HL-60 (cell line): ENCODE results near the gene CDHR3.

Source experiments
- GABPA ChIP-seq: IDR thresholded peaks from 2 replicates; pipeline ENCODE4 v1.6.1; 2012; ENCODE audit warnings: low read depth
- POLR2AphosphoS5 ChIP-seq: IDR thresholded peaks from 2 replicates; pipeline ENCODE4 v1.6.1; 2012; ENCODE audit warnings: low read depth
- SPI1 ChIP-seq: IDR thresholded peaks from 2 replicates; pipeline ENCODE4 v1.6.1; 2012; ENCODE audit warnings: low read depth, mild to moderate bottlenecking, borderline replicate concordance
- TF ChIP-seq, protein P1 (sequence below): IDR thresholded peaks from one replicate; pipeline ENCODE4 v1.5.1; 2011; ENCODE audit warnings: low read length, control low read depth, inconsistent platforms; ENCODE audit not compliant: insufficient read depth
- TF ChIP-seq, protein P2 (sequence below): IDR thresholded peaks from 2 replicates; pipeline ENCODE4 v1.6.1; 2012; ENCODE audit warnings: low read depth; ENCODE audit not compliant: insufficient replicate concordance

DNA sequence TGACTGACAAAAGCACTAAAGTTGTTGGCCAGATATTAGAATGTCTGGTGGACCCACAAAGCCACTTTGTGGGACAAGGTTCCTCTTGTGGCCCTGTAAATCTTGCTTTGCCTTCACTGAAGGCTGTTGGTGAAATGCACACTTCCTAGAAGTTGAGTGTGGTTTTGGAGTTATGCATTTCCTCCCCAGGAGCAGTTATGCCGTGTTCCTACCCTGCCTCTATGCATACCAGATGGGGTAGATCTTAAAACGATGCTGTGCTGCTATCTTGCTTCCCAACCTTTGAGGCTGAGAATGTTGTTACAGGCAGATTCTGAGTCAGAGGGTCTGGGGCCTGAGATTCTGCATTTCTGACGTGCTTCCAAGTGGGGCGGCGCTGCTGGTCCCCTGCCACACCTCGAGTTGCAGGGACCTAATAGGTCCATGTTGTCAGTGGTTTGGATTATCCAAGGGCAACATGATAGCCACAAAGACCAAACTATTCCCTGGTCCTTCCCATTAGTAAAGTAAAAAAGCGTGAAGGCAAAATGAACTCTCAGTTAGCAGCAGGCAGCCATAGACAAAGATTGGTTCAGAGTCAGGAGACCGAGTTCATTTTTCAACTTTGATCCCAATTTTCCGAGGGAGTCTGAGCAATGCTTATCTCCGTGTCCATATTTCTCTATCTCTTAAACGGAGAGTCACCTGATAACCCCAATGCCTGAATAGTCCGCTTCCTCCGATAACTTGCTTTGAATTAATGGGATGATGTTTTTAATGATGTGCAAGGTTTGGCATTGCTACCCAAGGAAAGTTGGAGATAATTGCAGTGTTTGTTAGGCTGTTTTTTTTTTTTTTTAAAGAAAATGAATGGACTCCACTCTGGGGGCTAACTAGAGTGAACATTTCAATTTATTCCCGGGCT, 55.8 kb downstream of the CDHR3 start:
- TF ChIP-seq, protein P1, sequence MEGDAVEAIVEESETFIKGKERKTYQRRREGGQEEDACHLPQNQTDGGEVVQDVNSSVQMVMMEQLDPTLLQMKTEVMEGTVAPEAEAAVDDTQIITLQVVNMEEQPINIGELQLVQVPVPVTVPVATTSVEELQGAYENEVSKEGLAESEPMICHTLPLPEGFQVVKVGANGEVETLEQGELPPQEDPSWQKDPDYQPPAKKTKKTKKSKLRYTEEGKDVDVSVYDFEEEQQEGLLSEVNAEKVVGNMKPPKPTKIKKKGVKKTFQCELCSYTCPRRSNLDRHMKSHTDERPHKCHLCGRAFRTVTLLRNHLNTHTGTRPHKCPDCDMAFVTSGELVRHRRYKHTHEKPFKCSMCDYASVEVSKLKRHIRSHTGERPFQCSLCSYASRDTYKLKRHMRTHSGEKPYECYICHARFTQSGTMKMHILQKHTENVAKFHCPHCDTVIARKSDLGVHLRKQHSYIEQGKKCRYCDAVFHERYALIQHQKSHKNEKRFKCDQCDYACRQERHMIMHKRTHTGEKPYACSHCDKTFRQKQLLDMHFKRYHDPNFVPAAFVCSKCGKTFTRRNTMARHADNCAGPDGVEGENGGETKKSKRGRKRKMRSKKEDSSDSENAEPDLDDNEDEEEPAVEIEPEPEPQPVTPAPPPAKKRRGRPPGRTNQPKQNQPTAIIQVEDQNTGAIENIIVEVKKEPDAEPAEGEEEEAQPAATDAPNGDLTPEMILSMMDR = no peak
- TF ChIP-seq GABPA = no peak
- TF ChIP-seq POLR2AphosphoS5 = no peak
- no peak for TF ChIP-seq SPI1
- TF ChIP-seq, protein P2, sequence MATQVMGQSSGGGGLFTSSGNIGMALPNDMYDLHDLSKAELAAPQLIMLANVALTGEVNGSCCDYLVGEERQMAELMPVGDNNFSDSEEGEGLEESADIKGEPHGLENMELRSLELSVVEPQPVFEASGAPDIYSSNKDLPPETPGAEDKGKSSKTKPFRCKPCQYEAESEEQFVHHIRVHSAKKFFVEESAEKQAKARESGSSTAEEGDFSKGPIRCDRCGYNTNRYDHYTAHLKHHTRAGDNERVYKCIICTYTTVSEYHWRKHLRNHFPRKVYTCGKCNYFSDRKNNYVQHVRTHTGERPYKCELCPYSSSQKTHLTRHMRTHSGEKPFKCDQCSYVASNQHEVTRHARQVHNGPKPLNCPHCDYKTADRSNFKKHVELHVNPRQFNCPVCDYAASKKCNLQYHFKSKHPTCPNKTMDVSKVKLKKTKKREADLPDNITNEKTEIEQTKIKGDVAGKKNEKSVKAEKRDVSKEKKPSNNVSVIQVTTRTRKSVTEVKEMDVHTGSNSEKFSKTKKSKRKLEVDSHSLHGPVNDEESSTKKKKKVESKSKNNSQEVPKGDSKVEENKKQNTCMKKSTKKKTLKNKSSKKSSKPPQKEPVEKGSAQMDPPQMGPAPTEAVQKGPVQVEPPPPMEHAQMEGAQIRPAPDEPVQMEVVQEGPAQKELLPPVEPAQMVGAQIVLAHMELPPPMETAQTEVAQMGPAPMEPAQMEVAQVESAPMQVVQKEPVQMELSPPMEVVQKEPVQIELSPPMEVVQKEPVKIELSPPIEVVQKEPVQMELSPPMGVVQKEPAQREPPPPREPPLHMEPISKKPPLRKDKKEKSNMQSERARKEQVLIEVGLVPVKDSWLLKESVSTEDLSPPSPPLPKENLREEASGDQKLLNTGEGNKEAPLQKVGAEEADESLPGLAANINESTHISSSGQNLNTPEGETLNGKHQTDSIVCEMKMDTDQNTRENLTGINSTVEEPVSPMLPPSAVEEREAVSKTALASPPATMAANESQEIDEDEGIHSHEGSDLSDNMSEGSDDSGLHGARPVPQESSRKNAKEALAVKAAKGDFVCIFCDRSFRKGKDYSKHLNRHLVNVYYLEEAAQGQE = no peak
